KMS-11 (cell line): ENCODE data around the gene CAMK1G.

Source experiments
- H2AFZ ChIP-seq: fragments of 200-600 bp; sonication (generic); 2 replicates; pipeline ENCODE4 v1.6.1; 2016; ENCODE audit warnings: antibody characterized with exemption, mixed run types, low read depth
- H3K27ac ChIP-seq: fragments of 200-600 bp; sonication (generic); 2 replicates; pipeline ENCODE4 v1.6.1; 2016; ENCODE audit warnings: mild to moderate bottlenecking, mixed run types
- H3K27me3 ChIP-seq: fragments of 200-600 bp; sonication (generic); 2 replicates; pipeline ENCODE4 v1.6.1; 2017; ENCODE audit warnings: mild to moderate bottlenecking, low read depth, mixed run types, moderate library complexity; ENCODE audit not compliant: insufficient read depth
- H3K36me3 ChIP-seq: fragments of 200-600 bp; sonication (generic); 2 replicates; pipeline ENCODE4 v1.6.1; 2017; ENCODE audit warnings: mild to moderate bottlenecking, mixed run types; ENCODE audit not compliant: insufficient read depth
- H3K4me1 ChIP-seq: fragments of 200-600 bp; sonication (generic); 2 replicates; pipeline ENCODE4 v1.6.1; 2016; ENCODE audit warnings: mild to moderate bottlenecking, low read depth, mixed run types; ENCODE audit not compliant: poor library complexity, severe bottlenecking
- H3K4me2 ChIP-seq: fragments of 200-600 bp; sonication (generic); 2 replicates; pipeline ENCODE4 v1.7.0; 2016; ENCODE audit warnings: mild to moderate bottlenecking, mixed run types
- H3K4me3 ChIP-seq: fragments of 200-600 bp; sonication (generic); IDR thresholded peaks from 2 replicates; pipeline ENCODE4 v1.6.1; 2017; ENCODE audit warnings: low read depth, low read length, mixed read lengths; ENCODE audit not compliant: insufficient read depth
- H3K79me2 ChIP-seq: fragments of 200-600 bp; sonication (generic); 2 replicates; pipeline ENCODE4 v1.6.1; 2016; ENCODE audit warnings: low read depth, mixed run types; ENCODE audit not compliant: insufficient read depth
- H3K9ac ChIP-seq: fragments of 200-600 bp; sonication (generic); 2 replicates; pipeline ENCODE4 v1.6.1; 2016; ENCODE audit warnings: mild to moderate bottlenecking, mixed run types
- H4K20me1 ChIP-seq: fragments of 200-600 bp; sonication (generic); 2 replicates; pipeline ENCODE4 v1.6.1; 2016; ENCODE audit warnings: mild to moderate bottlenecking, mixed run types; ENCODE audit not compliant: insufficient read depth
- CTCF ChIP-seq: fragments of 200-600 bp; sonication (generic); conservative IDR thresholded peaks from 2 replicates; pipeline ENCODE4 v1.6.1; 2017; ENCODE audit warnings: low read depth, mild to moderate bottlenecking, antibody characterized with exemption, low read length, moderate library complexity, mixed read lengths

The CAMK1G gene

GRCh38 chr1:209621286-209621685 is 37.8 kb downstream of the CAMK1G start:
- Histone ChIP-seq H2AFZ (no peak overlapping the region), H3K36me3 (no peaks in the 10 kb centered on the region), H3K27ac (no peak overlapping the region), H4K20me1 (no peaks in the 10 kb centered on the region), H3K4me3 (no peak overlapping the region), H3K9ac (no peak overlapping the region), H3K4me2 (no peak overlapping the region), H3K4me1 (no peaks in the 10 kb centered on the region), H3K79me2 (no peaks in the 10 kb centered on the region), H3K27me3 (no peaks in the 10 kb centered on the region)
- no peak for TF ChIP-seq CTCF

DNA sequence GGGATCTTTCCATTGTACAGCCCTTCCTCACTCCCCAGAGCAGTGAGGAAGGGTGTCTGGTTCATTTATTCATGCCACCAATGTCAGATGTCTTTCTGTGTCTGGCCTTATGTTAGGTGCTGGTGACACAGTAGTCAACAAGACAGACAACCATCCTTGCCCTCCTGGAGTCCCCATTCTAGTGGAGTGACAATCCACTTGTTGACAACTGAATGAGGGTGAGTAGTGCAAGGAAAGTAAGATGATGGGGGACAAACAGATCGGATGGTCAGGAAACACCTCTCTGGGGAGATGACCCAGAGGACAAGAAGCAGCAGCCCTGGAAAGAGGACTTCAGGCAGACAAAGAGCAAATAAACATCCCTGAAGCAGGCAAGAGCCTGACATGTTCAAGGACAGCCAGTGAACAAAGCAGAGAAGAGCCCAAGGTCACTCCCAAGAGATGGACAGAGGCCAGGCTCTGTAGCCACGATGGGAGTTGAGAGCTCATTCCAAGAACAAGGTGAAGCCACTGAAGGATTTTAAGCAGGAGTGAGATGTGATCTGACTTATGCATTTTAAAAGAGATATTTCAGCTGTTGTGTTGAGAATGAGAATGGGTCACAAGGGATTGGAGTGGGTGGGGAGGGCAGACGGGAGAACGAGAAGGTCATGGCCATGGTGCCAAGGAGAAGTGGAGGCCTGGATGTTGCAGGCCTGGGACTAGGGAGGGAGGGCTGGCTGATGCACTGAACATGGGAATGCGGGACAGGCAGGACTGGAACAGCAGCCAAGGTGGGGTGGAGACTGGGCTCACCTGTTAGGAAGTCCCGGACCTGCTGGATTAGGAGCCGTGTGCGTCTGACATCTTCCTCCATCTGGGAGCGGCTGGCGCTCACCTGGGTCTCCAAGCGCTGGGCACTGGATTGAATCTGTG is 38.5 kb downstream of the CAMK1G start:
- H3K4me2 ChIP-seq: no peak overlapping the region
- no peak overlapping the region for H3K9ac ChIP-seq
- H3K79me2 ChIP-seq: no peaks in the 10 kb centered on the region
- no peak for TF ChIP-seq CTCF
- H2AFZ ChIP-seq: no peak overlapping the region
- no peaks in the 10 kb centered on the region for H4K20me1 ChIP-seq
- H3K36me3 ChIP-seq: no peaks in the 10 kb centered on the region
- H3K4me1 ChIP-seq: no peaks in the 10 kb centered on the region
- H3K4me3 ChIP-seq: no peak overlapping the region
- no peak overlapping the region for H3K27ac ChIP-seq
- H3K27me3 ChIP-seq: no peaks in the 10 kb centered on the region

- H3K27ac ChIP-seq: no peak overlapping the region
- H2AFZ ChIP-seq: no peak overlapping the region
- no peak overlapping the region for H3K4me2 ChIP-seq
- H3K4me3 ChIP-seq: no peak overlapping the region
- no peaks in the 10 kb centered on the region for H3K27me3 ChIP-seq
- no peak overlapping the region for H3K9ac ChIP-seq
- no peaks in the 10 kb centered on the region for H3K79me2 ChIP-seq
- H3K36me3 ChIP-seq: no peaks in the 10 kb centered on the region
- no peak for TF ChIP-seq CTCF
- no peaks in the 10 kb centered on the region for H4K20me1 ChIP-seq
- no peaks in the 10 kb centered on the region for H3K4me1 ChIP-seq
Measured at GRCh38 chr1:209622841-209623829, 39.6 kb downstream of the CAMK1G start.

GRCh38 chr1:209624558-209625549 is 41.3 kb downstream of the CAMK1G start:
- Histone ChIP-seq H3K27ac (no peak overlapping the region), H3K9ac (no peak overlapping the region), H2AFZ (no peak overlapping the region), H3K4me3 (no peak overlapping the region), H3K79me2 (no peaks in the 10 kb centered on the region), H4K20me1 (no peaks in the 10 kb centered on the region), H3K4me2 (no peak overlapping the region), H3K4me1 (no peaks in the 10 kb centered on the region), H3K27me3 (no peaks in the 10 kb centered on the region), H3K36me3 (no peaks in the 10 kb centered on the region)
- no peak for TF ChIP-seq CTCF
